HFFc6 (cell line): ENCODE results near the gene SNX19. TPM values are rescaled to one million over a fixed set of nuclear protein-coding genes. Genes with fewer than 3 reads are reported as not detected.
A peak's percentile ranks its signal among the peaks of the same experiment; 100 is the strongest.

Source experiments
- DNase-seq: peaks from one replicate; pipeline ENCODE4 v3.0.0-alpha.2; 2018
- H3K27ac Mint-ChIP-seq: 2 replicates; pipeline ENCODE4 v1.8.0; 2020; ENCODE audit warnings: mild to moderate bottlenecking, mixed read lengths
- H3K27me3 Mint-ChIP-seq: 2 replicates; pipeline ENCODE4 v1.8.0; 2021; ENCODE audit warnings: mild to moderate bottlenecking, moderate library complexity, mixed read lengths; ENCODE audit not compliant: insufficient read depth
- H3K36me3 Mint-ChIP-seq: 2 replicates; pipeline ENCODE4 v1.8.0; 2021; ENCODE audit warnings: low read depth, mixed read lengths
- H3K4me1 Mint-ChIP-seq: 2 replicates; pipeline ENCODE4 v1.8.0; 2020; ENCODE audit warnings: low read depth, mixed read lengths
- H3K4me3 Mint-ChIP-seq: 2 replicates; pipeline ENCODE4 v1.8.0; 2020; ENCODE audit warnings: mild to moderate bottlenecking, moderate library complexity, mixed read lengths
- H3K9me3 Mint-ChIP-seq: 2 replicates; pipeline ENCODE4 v1.8.0; 2020; ENCODE audit warnings: mild to moderate bottlenecking, mixed read lengths
- CTCF ChIP-seq: fragments of 200-600 bp; sonication (generic); IDR thresholded peaks from 2 replicates; pipeline ENCODE4 v1.5.0; 2021; ENCODE audit warnings: antibody characterized with exemption, mild to moderate bottlenecking
- total RNA-seq, 6 experiments: library from RNA; stranded (reverse); fragmentation: NEBNext Ultra II Directional; extraction: Animal tissue kit (Norgen Biotek cat#: 25700); gene quantifications; 2 replicates in 1 of 6; 3 replicates in 5 of 6; pipeline ENCODE4 v1.2.3, GENCODE V29; 2021

Gene SNX19
- total RNA-seq, 6 experiments from 2014 or later = 44.2 to 56.7 (median 50.2) TPM

GRCh38 chr11:130872981-130873380 lies 43.3 kb downstream of the SNX19 start:
- no peaks in the 10 kb centered on the region; the same call in 1 of the 2 replicates for H3K27me3 Mint-ChIP-seq
- H3K9me3 Mint-ChIP-seq = no peaks in the 10 kb centered on the region
- no peak for TF ChIP-seq CTCF
- no peak overlapping the region for H3K4me3 Mint-ChIP-seq
- H3K27ac Mint-ChIP-seq = peak overlapping the region; percentile 70
- H3K36me3 Mint-ChIP-seq = peaks cover 33% of the 10 kb centered on the region
- DNase-seq = peak; percentile 64
- H3K4me1 Mint-ChIP-seq = peaks cover 36% of the 10 kb centered on the region

- no peak for DNase-seq
- H3K4me1 Mint-ChIP-seq = peaks cover 36% of the 10 kb centered on the region
- H3K9me3 Mint-ChIP-seq = no peaks in the 10 kb centered on the region
- H3K36me3 Mint-ChIP-seq = peaks cover 33% of the 10 kb centered on the region
- H3K4me3 Mint-ChIP-seq = no peak overlapping the region
- H3K27ac Mint-ChIP-seq = peak overlapping the region; percentile 70
- no peak for TF ChIP-seq CTCF
- H3K27me3 Mint-ChIP-seq = no peaks in the 10 kb centered on the region; the same call in 1 of the 2 replicates
These were observed 43.8 kb downstream of the SNX19 start for GRCh38 chr11:130872513-130872912.

GRCh38 chr11:130872102-130872501 lies 44.2 kb downstream of the SNX19 start:
- Mint-ChIP-seq H3K27me3 (peaks cover 3% of the 10 kb centered on the region; the same call in 1 of the 2 replicates), H3K27ac (no peak overlapping the region), H3K4me1 (peaks cover 36% of the 10 kb centered on the region), H3K4me3 (no peak overlapping the region), H3K9me3 (no peaks in the 10 kb centered on the region), H3K36me3 (peaks cover 33% of the 10 kb centered on the region)
- no peak for TF ChIP-seq CTCF
- DNase-seq = no peak

GRCh38 chr11:130871616-130872015 lies 44.7 kb downstream of the SNX19 start:
- H3K27ac Mint-ChIP-seq = no peak overlapping the region
- no peak for TF ChIP-seq CTCF
- H3K27me3 Mint-ChIP-seq = peaks cover 3% of the 10 kb centered on the region; the same call in 1 of the 2 replicates
- no peak for DNase-seq
- H3K4me1 Mint-ChIP-seq = peaks cover 36% of the 10 kb centered on the region
- H3K9me3 Mint-ChIP-seq = no peaks in the 10 kb centered on the region
- no peak overlapping the region for H3K4me3 Mint-ChIP-seq
- peaks cover 33% of the 10 kb centered on the region for H3K36me3 Mint-ChIP-seq

GRCh38 chr11:130868721-130869390 lies 47.4 kb downstream of the SNX19 start:
- DNase-seq = no peak
- Mint-ChIP-seq H3K4me1 (peaks cover 20% of the 10 kb centered on the region), H3K4me3 (no peak overlapping the region), H3K27ac (no peak overlapping the region), H3K36me3 (peaks cover 17% of the 10 kb centered on the region), H3K9me3 (no peaks in the 10 kb centered on the region), H3K27me3 (peaks cover 3% of the 10 kb centered on the region; the same call in 1 of the 2 replicates)
- TF ChIP-seq CTCF = no peak
